ENCODE results near the gene UBR3.
"Not testable (repeated sequence)": the region's sequence is repeated elsewhere in the genome, so short reads cannot be mapped to it uniquely, and the experiment has no call there.

The UBR3 gene

DNA sequence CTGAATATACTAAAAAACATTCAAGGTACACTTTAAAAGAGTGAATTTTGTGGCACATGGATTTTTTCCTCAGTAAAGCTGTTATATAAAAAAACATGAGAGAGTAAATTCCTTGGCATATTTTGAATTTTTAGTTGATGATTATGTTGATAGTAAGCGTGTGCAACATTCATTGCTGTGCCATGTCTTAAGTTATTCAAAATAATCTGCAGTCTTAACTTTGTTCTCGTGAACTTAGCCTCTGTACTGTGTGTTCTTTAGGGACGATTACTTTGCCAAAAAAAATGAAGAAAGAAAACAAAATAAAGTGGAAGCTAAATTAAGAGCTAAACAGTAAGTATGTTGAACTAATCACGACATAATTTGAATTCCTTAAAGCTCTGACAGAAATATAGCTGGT is 19.0 kb upstream of the UBR3 start:
- Histone ChIP-seq H4K20me1 (ENCODE audit: insufficient read depth, low read length) (no peaks in the 10 kb centered on the region), H3K4me2 (ENCODE audit: low read depth, low read length) (no peak overlapping the region), H3K79me2 (ENCODE audit: low read length) (peaks cover 19% of the 10 kb centered on the region), H3K9me2 (replicated peaks; ENCODE audit: insufficient read depth, low read length) (no peaks in the 10 kb centered on the region), H3K27ac (ENCODE audit: low read length) (no peak overlapping the region), H3F3A (ENCODE audit: insufficient read depth, low read length) (no peaks in the 10 kb centered on the region), H3K27me3 (replicated peaks; ENCODE audit: insufficient read depth, low read length) (no peaks in the 10 kb centered on the region), H3K36me3 (replicated peaks; ENCODE audit: insufficient read depth, low read length) (peaks cover 9% of the 10 kb centered on the region), H3K4me1 (ENCODE audit: low read length) (no peaks in the 10 kb centered on the region), H3K9ac (ENCODE audit: low read length) (no peak overlapping the region), H3K4me3 (ENCODE audit: low read length) (no peak overlapping the region), H2AFZ (ENCODE audit: low read length) (no peak overlapping the region), H3K9me3 (replicated peaks; ENCODE audit: insufficient read depth, low read length) (no peaks in the 10 kb centered on the region; the same call in 1 of the 2 replicates)
- DNase-seq, result no peak
- TF ChIP-seq, protein P1, sequence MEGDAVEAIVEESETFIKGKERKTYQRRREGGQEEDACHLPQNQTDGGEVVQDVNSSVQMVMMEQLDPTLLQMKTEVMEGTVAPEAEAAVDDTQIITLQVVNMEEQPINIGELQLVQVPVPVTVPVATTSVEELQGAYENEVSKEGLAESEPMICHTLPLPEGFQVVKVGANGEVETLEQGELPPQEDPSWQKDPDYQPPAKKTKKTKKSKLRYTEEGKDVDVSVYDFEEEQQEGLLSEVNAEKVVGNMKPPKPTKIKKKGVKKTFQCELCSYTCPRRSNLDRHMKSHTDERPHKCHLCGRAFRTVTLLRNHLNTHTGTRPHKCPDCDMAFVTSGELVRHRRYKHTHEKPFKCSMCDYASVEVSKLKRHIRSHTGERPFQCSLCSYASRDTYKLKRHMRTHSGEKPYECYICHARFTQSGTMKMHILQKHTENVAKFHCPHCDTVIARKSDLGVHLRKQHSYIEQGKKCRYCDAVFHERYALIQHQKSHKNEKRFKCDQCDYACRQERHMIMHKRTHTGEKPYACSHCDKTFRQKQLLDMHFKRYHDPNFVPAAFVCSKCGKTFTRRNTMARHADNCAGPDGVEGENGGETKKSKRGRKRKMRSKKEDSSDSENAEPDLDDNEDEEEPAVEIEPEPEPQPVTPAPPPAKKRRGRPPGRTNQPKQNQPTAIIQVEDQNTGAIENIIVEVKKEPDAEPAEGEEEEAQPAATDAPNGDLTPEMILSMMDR (IDR thresholded peaks at IDR 0.05; ENCODE audit: low read length), result no peak
- TF ChIP-seq EZH2phosphoT487 (IDR thresholded peaks at IDR 0.05; ENCODE audit: low read length) (no peak), EZH2 (optimal IDR thresholded peaks at IDR 0.05; ENCODE audit: low read depth, low read length) (no peak)

DNA sequence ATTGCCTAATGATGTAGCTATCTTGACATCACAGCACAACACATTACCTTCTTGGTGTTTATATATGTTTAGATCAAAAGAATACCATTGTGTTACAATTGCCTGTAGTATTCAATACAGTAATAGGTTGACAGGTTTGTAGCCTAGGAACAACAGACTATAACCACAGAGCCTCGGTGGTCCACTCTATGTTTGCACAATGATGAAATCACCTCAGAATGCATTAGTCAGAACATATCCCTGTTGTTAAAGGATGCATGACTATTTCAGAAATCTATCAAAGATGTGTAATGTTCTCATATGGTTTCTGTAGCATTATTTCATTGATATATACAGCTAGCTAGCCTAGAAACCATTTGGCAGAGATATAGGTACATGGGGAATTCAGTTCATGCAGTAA is 11.4 kb upstream of the UBR3 start:
- Histone ChIP-seq H3K79me2 (ENCODE audit: low read length) (peaks cover 5% of the 10 kb centered on the region), H3K27ac (ENCODE audit: low read length) (no peak overlapping the region), H3K9me2 (replicated peaks; ENCODE audit: insufficient read depth, low read length) (no peaks in the 10 kb centered on the region), H3F3A (ENCODE audit: insufficient read depth, low read length) (no peaks in the 10 kb centered on the region), H4K20me1 (ENCODE audit: insufficient read depth, low read length) (no peaks in the 10 kb centered on the region), H3K36me3 (replicated peaks; ENCODE audit: insufficient read depth, low read length) (peaks cover 5% of the 10 kb centered on the region), H2AFZ (ENCODE audit: low read length) (no peak overlapping the region), H3K4me1 (ENCODE audit: low read length) (no peaks in the 10 kb centered on the region), H3K4me2 (ENCODE audit: low read depth, low read length) (no peak overlapping the region), H3K4me3 (ENCODE audit: low read length) (no peak overlapping the region), H3K27me3 (replicated peaks; ENCODE audit: insufficient read depth, low read length) (no peaks in the 10 kb centered on the region), H3K9ac (ENCODE audit: low read length) (no peak overlapping the region), H3K9me3 (replicated peaks; ENCODE audit: insufficient read depth, low read length) (no peaks in the 10 kb centered on the region)
- TF ChIP-seq EZH2phosphoT487 (IDR thresholded peaks at IDR 0.05; ENCODE audit: low read length) (no peak), EZH2 (optimal IDR thresholded peaks at IDR 0.05; ENCODE audit: low read depth, low read length) (no peak)
- TF ChIP-seq, protein P1 (IDR thresholded peaks at IDR 0.05; ENCODE audit: low read length), result no peak
- no peak for DNase-seq

DNA sequence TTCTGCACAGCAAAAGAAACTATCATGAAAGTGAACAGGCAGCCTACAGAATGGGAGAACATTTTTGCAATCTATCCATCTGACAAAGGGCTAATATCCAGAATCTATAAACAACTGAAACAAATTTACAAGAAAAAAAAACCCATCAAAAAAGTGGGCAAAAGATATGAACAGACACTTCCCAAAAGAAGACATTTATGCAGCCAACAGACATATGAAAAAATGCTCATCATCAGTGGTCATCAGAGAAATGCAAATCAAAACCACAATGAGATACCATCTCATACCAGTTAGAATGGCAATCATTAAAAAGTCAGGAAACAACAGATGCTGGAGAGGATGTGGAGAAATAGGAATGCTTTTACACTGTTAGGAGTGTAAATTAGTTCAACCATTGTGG is 10.3 kb upstream of the UBR3 start:
- H3F3A ChIP-seq (ENCODE audit: insufficient read depth, low read length); H3K4me1 ChIP-seq (ENCODE audit: low read length); H4K20me1 ChIP-seq (ENCODE audit: insufficient read depth, low read length); H3K4me3 ChIP-seq (ENCODE audit: low read length); H3K9ac ChIP-seq (ENCODE audit: low read length); DNase-seq; H3K36me3 ChIP-seq (replicated peaks; ENCODE audit: insufficient read depth, low read length); H3K9me3 ChIP-seq (replicated peaks; ENCODE audit: insufficient read depth, low read length); H2AFZ ChIP-seq (ENCODE audit: low read length); H3K27ac ChIP-seq (ENCODE audit: low read length); H3K9me2 ChIP-seq (replicated peaks; ENCODE audit: insufficient read depth, low read length); H3K4me2 ChIP-seq (ENCODE audit: low read depth, low read length); H3K27me3 ChIP-seq (replicated peaks; ENCODE audit: insufficient read depth, low read length): not testable (repeated sequence)
- H3K79me2 ChIP-seq (ENCODE audit: low read length), result peaks cover 12% of the 10 kb centered on the region

DNA sequence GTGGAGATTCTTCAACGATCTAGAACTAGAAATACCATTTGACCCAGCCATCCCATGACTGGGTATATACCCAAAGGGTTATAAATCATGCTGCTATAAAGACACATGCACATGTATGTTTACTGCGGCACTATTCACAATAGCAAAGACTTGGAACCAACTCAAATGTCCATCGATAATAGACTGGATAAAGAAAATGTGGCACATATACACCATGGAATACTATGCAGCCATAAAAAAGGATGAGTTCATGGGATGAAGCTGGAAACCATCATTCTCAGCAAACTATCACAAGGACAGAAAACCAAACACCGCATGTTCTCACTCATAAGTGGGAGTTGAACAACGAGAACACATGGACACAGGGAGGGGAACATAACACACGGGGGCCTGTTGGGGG is 9.9 kb upstream of the UBR3 start:
- H3K9me2 ChIP-seq (replicated peaks; ENCODE audit: insufficient read depth, low read length); H3K4me3 ChIP-seq (ENCODE audit: low read length); H3K4me1 ChIP-seq (ENCODE audit: low read length); H2AFZ ChIP-seq (ENCODE audit: low read length); H3F3A ChIP-seq (ENCODE audit: insufficient read depth, low read length); H3K4me2 ChIP-seq (ENCODE audit: low read depth, low read length); H3K27me3 ChIP-seq (replicated peaks; ENCODE audit: insufficient read depth, low read length); H3K9me3 ChIP-seq (replicated peaks; ENCODE audit: insufficient read depth, low read length); H4K20me1 ChIP-seq (ENCODE audit: insufficient read depth, low read length); H3K9ac ChIP-seq (ENCODE audit: low read length); DNase-seq; H3K27ac ChIP-seq (ENCODE audit: low read length); H3K36me3 ChIP-seq (replicated peaks; ENCODE audit: insufficient read depth, low read length): not testable (repeated sequence)
- peaks cover 16% of the 10 kb centered on the region for H3K79me2 ChIP-seq (ENCODE audit: low read length)

All from MM.1S (cell line).